Activated naive CD8-positive, alpha-beta T cell treated with anti-CD3 and anti-CD28 coated beads for 36 hours (primary cell): ENCODE results near the gene ENO2. TPM values are rescaled to one million over a fixed set of nuclear protein-coding genes. Genes with fewer than 3 reads are reported as not detected.

ENCODE experiments used
- DNase-seq: peaks from one replicate; pipeline ENCODE4 v3.0.0; 2021
- H3K27ac Mint-ChIP-seq: one replicate; pipeline ENCODE4 v1.8.0; 2022; ENCODE audit warnings: mild to moderate bottlenecking, moderate library complexity, mixed read lengths
- H3K27me3 Mint-ChIP-seq: one replicate; pipeline ENCODE4 v1.8.0; 2022; ENCODE audit warnings: mild to moderate bottlenecking, mixed read lengths
- H3K36me3 Mint-ChIP-seq: one replicate; pipeline ENCODE4 v1.8.0; 2021; ENCODE audit warnings: mild to moderate bottlenecking, mixed read lengths
- H3K4me1 Mint-ChIP-seq: one replicate; pipeline ENCODE4 v1.8.0; 2021; ENCODE audit warnings: mixed read lengths
- H3K4me3 Mint-ChIP-seq: one replicate; pipeline ENCODE4 v1.8.0; 2022; ENCODE audit warnings: mild to moderate bottlenecking, moderate library complexity, mixed read lengths
- H3K9me3 Mint-ChIP-seq: one replicate; pipeline ENCODE4 v1.8.0; 2022; ENCODE audit warnings: mixed read lengths
- total RNA-seq, 2 experiments: library from RNA; stranded (reverse); gene quantifications; one replicate each; pipeline ENCODE4 v1.2.3, GENCODE V29; 2021

The ENO2 gene
- total RNA-seq, 2 experiments from 2014 or later: 140 to 141 TPM

- Mint-ChIP-seq H3K36me3 (peaks cover 64% of the 10 kb centered on the region), H3K9me3 (no peaks in the 10 kb centered on the region), H3K27me3 (no peaks in the 10 kb centered on the region), H3K4me3 (peak overlapping the region; percentile 100), H3K4me1 (peaks cover 73% of the 10 kb centered on the region), H3K27ac (peak overlapping the region; percentile 93)
- peak; percentile 67 for DNase-seq
Measured at GRCh38 chr12:6961695-6962284, 47.4 kb downstream of the ENO2 start.

- DNase-seq: peak; percentile 13
- no peaks in the 10 kb centered on the region for H3K9me3 Mint-ChIP-seq
- H3K27ac Mint-ChIP-seq: peak overlapping the region; percentile 93
- no peaks in the 10 kb centered on the region for H3K27me3 Mint-ChIP-seq
- H3K4me3 Mint-ChIP-seq: peak overlapping the region; percentile 100
- peaks cover 71% of the 10 kb centered on the region for H3K4me1 Mint-ChIP-seq
- peaks cover 61% of the 10 kb centered on the region for H3K36me3 Mint-ChIP-seq
Measured at GRCh38 chr12:6962285-6963015, 48.1 kb downstream of the ENO2 start.

DNA sequence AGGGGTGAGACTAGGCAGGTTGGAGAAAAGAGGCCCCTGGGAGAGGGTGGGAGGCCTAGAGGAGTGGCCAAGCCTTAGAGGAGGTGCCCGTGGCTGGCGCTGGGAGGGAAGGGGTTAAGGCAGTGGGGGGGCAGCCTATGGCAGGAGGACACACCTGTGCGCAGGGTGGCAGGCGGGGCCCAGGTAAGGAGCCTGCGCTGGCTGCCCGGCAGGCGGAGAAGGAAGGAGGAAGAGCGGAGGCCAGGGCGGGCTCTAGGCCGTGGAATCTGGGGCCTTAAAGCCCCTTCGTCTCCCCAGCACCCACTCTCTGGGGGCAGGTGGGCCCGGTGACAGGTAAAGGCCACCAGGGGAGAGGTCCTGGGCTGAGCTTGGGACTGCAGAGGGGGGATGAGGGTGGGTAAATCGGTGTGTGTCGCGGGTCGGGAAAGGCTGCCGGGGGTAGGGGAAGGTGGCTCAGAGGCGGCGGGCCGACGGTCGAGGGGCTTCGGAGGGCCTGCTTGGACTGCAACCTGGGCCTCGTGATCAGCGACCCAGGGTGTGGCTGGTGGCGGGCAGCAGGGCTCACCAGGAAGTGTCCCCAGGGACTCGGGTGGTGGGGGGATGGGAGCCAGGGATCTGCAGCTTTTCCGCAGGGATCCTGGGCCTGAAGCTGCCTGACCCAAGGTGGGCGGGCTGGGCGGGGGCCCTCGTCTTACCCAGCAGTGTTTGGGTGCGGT lies 48.8 kb downstream of the ENO2 start:
- no peaks in the 10 kb centered on the region for H3K27me3 Mint-ChIP-seq
- H3K9me3 Mint-ChIP-seq: no peaks in the 10 kb centered on the region
- peaks cover 69% of the 10 kb centered on the region for H3K4me1 Mint-ChIP-seq
- DNase-seq: peak; percentile 9
- H3K36me3 Mint-ChIP-seq: peaks cover 60% of the 10 kb centered on the region
- H3K4me3 Mint-ChIP-seq: peak overlapping the region; percentile 34
- H3K27ac Mint-ChIP-seq: peak overlapping the region; percentile 93

DNA sequence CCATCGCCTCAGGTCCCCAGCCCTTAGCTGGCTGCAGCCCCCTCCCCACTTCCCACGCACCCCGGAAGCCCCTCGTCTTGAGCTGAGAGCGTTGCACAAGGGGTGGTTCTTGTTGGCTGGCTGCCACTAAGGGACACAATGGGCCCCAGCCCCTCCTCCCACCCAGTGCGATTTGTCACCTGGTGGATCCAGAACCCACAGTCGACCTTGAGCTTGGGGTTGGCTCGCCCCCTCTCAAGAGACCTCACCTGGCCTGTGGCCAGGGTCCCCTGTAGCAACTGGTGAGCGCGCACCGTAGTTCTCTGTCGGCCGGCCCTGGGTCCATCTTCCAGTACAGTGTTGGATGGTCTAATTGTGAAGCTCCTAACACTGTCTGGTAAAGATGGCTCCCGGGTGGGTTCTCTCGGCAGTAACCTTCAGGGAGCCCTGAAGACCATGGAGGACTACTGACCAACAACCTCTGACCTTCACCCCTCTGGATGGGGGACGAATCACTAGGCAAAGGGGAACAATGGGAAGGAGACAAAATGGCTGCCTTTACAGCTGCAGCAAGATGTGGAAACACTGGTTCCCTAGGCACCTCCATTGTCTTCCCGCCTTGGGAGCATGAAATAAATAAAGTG lies 49.5 kb downstream of the ENO2 start:
- peak; percentile 4 for DNase-seq
- peak overlapping the region; percentile 18 for H3K4me3 Mint-ChIP-seq
- H3K27ac Mint-ChIP-seq: peak overlapping the region; percentile 98
- H3K27me3 Mint-ChIP-seq: no peaks in the 10 kb centered on the region
- H3K36me3 Mint-ChIP-seq: peaks cover 60% of the 10 kb centered on the region
- no peaks in the 10 kb centered on the region for H3K9me3 Mint-ChIP-seq
- H3K4me1 Mint-ChIP-seq: peaks cover 70% of the 10 kb centered on the region

- Mint-ChIP-seq H3K4me3 (no peak overlapping the region), H3K4me1 (peaks cover 69% of the 10 kb centered on the region), H3K9me3 (no peaks in the 10 kb centered on the region), H3K27me3 (no peaks in the 10 kb centered on the region), H3K27ac (peak overlapping the region; percentile 98), H3K36me3 (peaks cover 60% of the 10 kb centered on the region)
- no peak for DNase-seq
Measured at GRCh38 chr12:6964605-6965025, 50.2 kb downstream of the ENO2 start.

DNA sequence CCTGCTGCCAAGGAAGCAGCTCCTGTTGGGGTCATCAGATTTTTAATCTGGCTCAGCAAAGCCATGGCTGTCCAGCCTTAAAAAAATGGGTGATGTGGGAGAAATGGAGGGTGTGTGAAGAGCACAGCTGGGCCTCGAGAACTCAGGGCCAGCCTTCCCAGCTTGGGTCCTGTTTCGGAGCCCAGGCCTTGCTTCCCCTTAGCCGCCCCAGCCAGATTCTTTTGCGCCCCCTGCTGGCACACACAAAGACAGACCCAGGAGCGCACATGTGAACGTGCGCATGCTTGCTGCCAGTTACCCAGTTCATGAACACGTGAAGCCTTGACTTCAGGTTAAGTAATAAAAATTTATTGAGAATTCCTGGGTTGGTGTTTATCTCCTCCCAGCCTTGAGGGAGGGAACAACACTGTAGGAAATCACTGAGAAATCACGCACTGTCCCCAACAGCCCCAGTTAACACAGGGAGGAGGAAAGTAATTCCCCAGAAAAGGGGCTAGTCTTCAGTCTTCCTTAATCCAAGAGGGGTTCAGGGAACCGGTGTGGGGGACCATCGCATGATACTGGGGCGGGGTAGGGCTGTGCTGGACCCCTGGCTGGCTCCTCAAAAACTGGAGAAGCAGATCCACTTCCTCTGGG lies 50.8 kb downstream of the ENO2 start:
- peak overlapping the region; percentile 54 for H3K4me3 Mint-ChIP-seq
- no peaks in the 10 kb centered on the region for H3K27me3 Mint-ChIP-seq
- no peaks in the 10 kb centered on the region for H3K9me3 Mint-ChIP-seq
- H3K36me3 Mint-ChIP-seq: peaks cover 61% of the 10 kb centered on the region
- DNase-seq: peak; percentile 87
- peaks cover 69% of the 10 kb centered on the region for H3K4me1 Mint-ChIP-seq
- peak overlapping the region; percentile 98 for H3K27ac Mint-ChIP-seq

DNA sequence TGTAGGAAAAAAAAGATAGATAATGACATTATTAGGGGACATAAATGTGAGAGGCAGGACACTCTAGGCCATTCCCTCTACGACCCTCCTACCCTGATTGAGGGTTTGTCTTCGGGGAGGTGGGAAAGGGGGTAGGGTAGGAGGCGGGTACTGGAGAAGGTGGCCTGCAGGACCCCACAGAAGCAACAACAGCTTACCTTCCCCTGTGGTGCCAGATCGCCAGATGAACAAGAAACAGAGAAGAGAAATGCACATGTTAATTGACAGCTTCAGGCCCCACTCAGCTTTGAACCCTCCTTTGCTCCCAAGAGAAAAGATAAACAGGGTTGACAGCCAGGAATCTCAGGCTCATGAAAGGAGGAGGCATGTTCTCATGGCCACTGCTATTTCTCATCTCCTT lies 51.3 kb downstream of the ENO2 start:
- Mint-ChIP-seq H3K4me3 (peak overlapping the region; percentile 54), H3K27me3 (no peaks in the 10 kb centered on the region), H3K36me3 (peaks cover 56% of the 10 kb centered on the region), H3K9me3 (no peaks in the 10 kb centered on the region), H3K27ac (peak overlapping the region; percentile 98), H3K4me1 (peaks cover 63% of the 10 kb centered on the region)
- DNase-seq: no peak

- Mint-ChIP-seq H3K4me1 (peaks cover 57% of the 10 kb centered on the region), H3K27ac (peak overlapping the region; percentile 98), H3K4me3 (peak overlapping the region; percentile 59), H3K27me3 (no peaks in the 10 kb centered on the region), H3K9me3 (no peaks in the 10 kb centered on the region), H3K36me3 (peaks cover 56% of the 10 kb centered on the region)
- DNase-seq: no peak
Measured at GRCh38 chr12:6966351-6966750, 52.0 kb downstream of the ENO2 start.

DNA sequence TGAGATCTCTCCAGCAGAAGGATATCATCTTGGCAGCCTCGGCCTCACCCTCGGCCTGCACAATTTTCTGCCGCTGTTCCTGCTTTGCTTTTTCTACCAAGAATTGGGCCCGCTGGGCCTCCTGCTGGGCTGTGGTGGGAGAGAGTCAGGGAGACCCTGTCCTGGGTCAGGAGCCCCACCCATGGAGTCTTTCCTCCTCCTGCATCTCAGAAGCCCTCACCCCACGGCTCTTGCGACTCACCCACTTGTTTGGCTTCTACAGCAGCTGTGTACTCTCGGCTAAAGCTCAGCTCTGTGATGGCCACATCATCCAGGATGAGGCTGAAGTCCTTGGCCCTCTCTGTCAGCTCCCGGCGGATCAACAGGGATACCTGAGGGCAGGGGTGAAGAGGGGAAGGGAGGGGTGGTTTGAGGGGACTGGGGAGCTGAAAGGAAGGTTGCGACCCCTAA lies 53.3 kb downstream of the ENO2 start:
- H3K4me1 Mint-ChIP-seq: peaks cover 56% of the 10 kb centered on the region
- H3K9me3 Mint-ChIP-seq: no peaks in the 10 kb centered on the region
- H3K36me3 Mint-ChIP-seq: peaks cover 62% of the 10 kb centered on the region
- DNase-seq: no peak
- peak overlapping the region; percentile 56 for H3K27ac Mint-ChIP-seq
- H3K4me3 Mint-ChIP-seq: peak overlapping the region; percentile 29
- no peaks in the 10 kb centered on the region for H3K27me3 Mint-ChIP-seq

DNA sequence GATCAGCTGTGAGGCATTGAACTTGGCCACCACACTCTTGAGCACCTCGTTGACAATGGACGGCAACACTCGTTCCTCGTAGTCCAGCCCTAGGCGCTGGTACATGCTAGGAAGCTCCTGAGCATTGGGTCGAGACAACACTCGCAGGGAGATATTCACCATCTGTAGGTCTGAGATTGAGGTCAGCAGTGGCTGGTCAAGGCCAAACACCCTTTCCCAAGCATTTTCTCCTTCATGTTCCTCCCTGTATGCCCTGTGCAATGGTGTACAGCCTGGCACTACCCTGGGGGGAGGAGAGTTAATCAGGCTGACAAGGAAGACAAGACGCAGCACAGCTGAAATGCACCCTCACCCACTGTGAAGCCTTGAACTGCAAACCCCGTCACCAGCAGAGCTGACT lies 54.0 kb downstream of the ENO2 start:
- Mint-ChIP-seq H3K27me3 (no peaks in the 10 kb centered on the region), H3K4me1 (peaks cover 62% of the 10 kb centered on the region), H3K36me3 (peaks cover 66% of the 10 kb centered on the region), H3K4me3 (peak overlapping the region; percentile 100), H3K27ac (peak overlapping the region; percentile 100), H3K9me3 (no peaks in the 10 kb centered on the region)
- DNase-seq: no peak

- no peak for DNase-seq
- Mint-ChIP-seq H3K4me3 (peak overlapping the region; percentile 100), H3K9me3 (no peaks in the 10 kb centered on the region), H3K36me3 (peaks cover 72% of the 10 kb centered on the region), H3K27ac (peak overlapping the region; percentile 100), H3K4me1 (peaks cover 66% of the 10 kb centered on the region), H3K27me3 (no peaks in the 10 kb centered on the region)
Measured at GRCh38 chr12:6970096-6970527, 55.7 kb downstream of the ENO2 start.

Other genes with a start within 250 kb of the ENO2 start
- gene ZNF384, start 225.2 kb upstream of the ENO2 start, total RNA-seq: 10 to 100 TPM; 60.6 to 61.8 TPM
- gene PIANP, start 213.8 kb upstream of the ENO2 start, total RNA-seq: under 1 TPM in 1 of 2 experiments, not detected in 1; 0.37 TPM
- gene COPS7A, start 190.5 kb upstream of the ENO2 start, total RNA-seq: 10 to 100 TPM; 37.1 to 41.6 TPM
- 100 to 1,000 TPM; 134 to 141 TPM for gene MLF2, start 161.4 kb upstream of the ENO2 start, total RNA-seq
- 10 to 100 TPM; 23.3 to 25.1 TPM for gene PTMS, start 148.2 kb upstream of the ENO2 start, total RNA-seq
- 10 to 100 TPM; 64.8 to 67.7 TPM for gene LAG3, start 142.1 kb upstream of the ENO2 start, total RNA-seq
- 1 to 10 TPM; 2.2 to 2.5 TPM for gene CD4, start 125.1 kb upstream of the ENO2 start, total RNA-seq
- under 1 TPM; 0.54 to 0.76 TPM for gene GPR162, start 92.8 kb upstream of the ENO2 start, total RNA-seq
- gene P3H3, start 86.2 kb upstream of the ENO2 start, total RNA-seq: under 1 TPM; 0.36 to 0.60 TPM
- gene GNB3, start 73.7 kb upstream of the ENO2 start, total RNA-seq: under 1 TPM in 1 of 2 experiments, not detected in 1; 0.10 TPM
- 10 to 100 TPM; 62.5 to 64.0 TPM for gene CDCA3, start 63.3 kb upstream of the ENO2 start, total RNA-seq
- gene USP5, start 62.4 kb upstream of the ENO2 start, total RNA-seq: 100 to 1,000 TPM; 125 to 127 TPM
- gene TPI1, start 47.0 kb upstream of the ENO2 start, total RNA-seq: 1,000 to 10,000 TPM; 1,593 to 1,653 TPM
- 1 to 10 TPM; 2.7 to 3.0 TPM for gene SPSB2, start 41.3 kb upstream of the ENO2 start, total RNA-seq
- gene LRRC23, start 9.8 kb upstream of the ENO2 start, total RNA-seq: 1 to 10 TPM; 3.0 to 4.1 TPM
- 10 to 100 TPM; 27.6 to 28.5 TPM for gene ATN1, start 13.4 kb downstream of the ENO2 start, total RNA-seq
- not detected for gene RNU7-1, start 29.2 kb downstream of the ENO2 start, total RNA-seq
- 100 to 1,000 TPM; 203 to 208 TPM for gene C12orf57, start 29.4 kb downstream of the ENO2 start, total RNA-seq
- 100 to 1,000 TPM; 457 to 467 TPM for gene PTPN6, start 36.8 kb downstream of the ENO2 start, total RNA-seq
- 100 to 1,000 TPM; 556 to 557 TPM for gene PHB2, start 56.1 kb downstream of the ENO2 start, total RNA-seq
- 100 to 1,000 TPM; 130 to 140 TPM for gene EMG1, start 56.3 kb downstream of the ENO2 start, total RNA-seq
- gene LPCAT3, start 103.9 kb downstream of the ENO2 start, total RNA-seq: 10 to 100 TPM; 23.3 to 23.8 TPM
- under 1 TPM; 0.47 to 0.66 TPM for gene C1S, start 146.1 kb downstream of the ENO2 start, total RNA-seq
- gene C1R, start 177.9 kb downstream of the ENO2 start, total RNA-seq: 1 to 10 TPM; 1.6 to 2.5 TPM
- gene C1RL, start 194.6 kb downstream of the ENO2 start, total RNA-seq: 10 to 100 TPM in 1 of 2 experiments, 1 to 10 TPM in 1; 8.6 to 10.1 TPM
- not detected for gene RBP5, start 214.3 kb downstream of the ENO2 start, total RNA-seq
- 10 to 100 TPM; 16.5 to 17.2 TPM for gene CLSTN3, start 215.8 kb downstream of the ENO2 start, total RNA-seq